OCI-LY1 (cell line): ENCODE results near the gene KRTAP5-8.

ENCODE experiments used
- H2AFZ ChIP-seq: fragments of 200-600 bp; sonication (generic), shearing (Covaris generic); 2 replicates; pipeline ENCODE4 v1.6.0; 2014; ENCODE audit warnings: antibody characterized with exemption, mild to moderate bottlenecking, low read length
- H3F3A ChIP-seq: fragments of 200-600 bp; sonication (generic), shearing (Covaris generic); 2 replicates; pipeline ENCODE4 v1.6.0; 2014; ENCODE audit warnings: mild to moderate bottlenecking, antibody characterized with exemption, low read length, moderate library complexity; ENCODE audit not compliant: insufficient read depth
- H3K27ac ChIP-seq: fragments of 200-600 bp; sonication (generic); 2 replicates; pipeline ENCODE4 v1.5.1; 2014; ENCODE audit warnings: low read length, mixed run types, mild to moderate bottlenecking, low read depth; ENCODE audit not compliant: poor library complexity, severe bottlenecking
- H3K27me3 ChIP-seq: fragments of 200-600 bp; sonication (generic); 2 replicates; pipeline ENCODE4 v1.6.0; 2014; ENCODE audit warnings: antibody characterized with exemption, mild to moderate bottlenecking, low read length, moderate library complexity; ENCODE audit not compliant: insufficient read depth
- H3K36me3 ChIP-seq: fragments of 200-600 bp; sonication (generic); 2 replicates; pipeline ENCODE4 v1.6.1; 2014; ENCODE audit warnings: mild to moderate bottlenecking, antibody characterized with exemption, low read length, moderate library complexity, mixed read lengths; ENCODE audit not compliant: insufficient read depth
- H3K4me1 ChIP-seq: fragments of 200-600 bp; sonication (generic); 2 replicates; pipeline ENCODE4 v1.5.1; 2014; ENCODE audit warnings: mild to moderate bottlenecking, low read length, moderate library complexity; ENCODE audit not compliant: insufficient read depth, severe bottlenecking
- H3K4me2 ChIP-seq: fragments of 200-600 bp; sonication (generic), shearing (Covaris generic); 2 replicates; pipeline ENCODE4 v1.6.1; 2014; ENCODE audit warnings: low read length
- H3K4me3 ChIP-seq: fragments of 200-600 bp; sonication (generic); 2 replicates; pipeline ENCODE4 v1.5.1; 2014; ENCODE audit warnings: low read length, low read depth, mild to moderate bottlenecking, mixed read lengths; ENCODE audit not compliant: poor library complexity, severe bottlenecking
- H3K79me2 ChIP-seq: fragments of 200-600 bp; shearing (Covaris generic); 2 replicates; pipeline ENCODE4 v1.6.1; 2016; ENCODE audit warnings: mixed run types, low read length, mixed read lengths; ENCODE audit not compliant: insufficient read depth
- H3K9ac ChIP-seq: fragments of 200-600 bp; sonication (generic), shearing (Covaris generic); 2 replicates; pipeline ENCODE4 v1.6.1; 2014; ENCODE audit warnings: mild to moderate bottlenecking, low read length, mixed read lengths
- H3K9me2 ChIP-seq: fragments of 200-600 bp; sonication (generic), shearing (Covaris generic); 2 replicates; pipeline ENCODE4 v1.6.1; 2014; ENCODE audit warnings: low read depth, mild to moderate bottlenecking, low read length, mixed read lengths
- H3K9me3 ChIP-seq: fragments of 200-600 bp; shearing (Covaris generic); 2 replicates; pipeline ENCODE4 v1.6.1; 2014; ENCODE audit warnings: low read length, mixed read lengths
- H4K20me1 ChIP-seq: fragments of 200-600 bp; sonication (generic), shearing (Covaris generic); 2 replicates; pipeline ENCODE4 v1.6.0; 2016; ENCODE audit warnings: mild to moderate bottlenecking, low read length; ENCODE audit not compliant: insufficient read depth
- EZH2 ChIP-seq: fragments of 200-600 bp; sonication (generic), shearing (Covaris generic); IDR thresholded peaks from 2 replicates; pipeline ENCODE4 v1.8.0; 2017; ENCODE audit warnings: borderline replicate concordance, mixed run types, mild to moderate bottlenecking, antibody characterized with exemption, low read length, moderate library complexity, mixed read lengths
- TF ChIP-seq, protein P1 (sequence below): fragments of 200-600 bp; sonication (generic), shearing (Covaris generic); IDR thresholded peaks from 2 replicates; pipeline ENCODE4 v1.5.1; 2017; ENCODE audit warnings: mild to moderate bottlenecking, antibody characterized with exemption, low read length, moderate library complexity, mixed read lengths

Gene KRTAP5-8

DNA sequence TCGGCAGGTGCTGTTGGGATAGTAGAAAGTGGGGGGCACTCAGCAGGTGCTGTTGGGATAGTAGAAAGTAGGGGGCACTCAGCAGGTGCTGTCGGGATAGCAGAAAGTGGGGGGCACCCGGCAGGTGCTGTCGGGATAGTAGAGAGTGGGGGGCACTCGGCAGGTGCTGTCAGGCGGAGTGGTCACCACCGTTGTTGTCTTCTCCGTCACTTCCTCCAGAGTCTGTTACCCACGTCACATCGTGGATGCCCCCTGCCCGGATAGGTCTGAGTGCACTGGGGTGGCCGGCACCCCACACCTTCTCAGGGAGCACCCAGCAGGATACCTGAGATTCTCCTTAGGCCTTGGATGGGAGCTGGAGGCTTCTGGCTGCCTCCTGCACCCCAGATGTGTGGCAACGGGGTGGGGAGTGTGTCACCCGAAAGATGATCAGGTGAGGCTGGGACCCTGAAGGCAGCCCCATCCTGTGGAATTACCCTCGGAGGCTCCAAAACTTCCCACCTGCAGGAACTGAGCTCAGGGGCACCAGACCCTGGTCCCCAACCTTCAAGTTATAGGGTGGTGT is 34.9 kb upstream of the KRTAP5-8 start:
- no peaks in the 10 kb centered on the region for H3K27me3 ChIP-seq
- H3K9me2 ChIP-seq: no peaks in the 10 kb centered on the region
- no peak overlapping the region for H3K9ac ChIP-seq
- TF ChIP-seq EZH2: no peak
- TF ChIP-seq, protein P1, sequence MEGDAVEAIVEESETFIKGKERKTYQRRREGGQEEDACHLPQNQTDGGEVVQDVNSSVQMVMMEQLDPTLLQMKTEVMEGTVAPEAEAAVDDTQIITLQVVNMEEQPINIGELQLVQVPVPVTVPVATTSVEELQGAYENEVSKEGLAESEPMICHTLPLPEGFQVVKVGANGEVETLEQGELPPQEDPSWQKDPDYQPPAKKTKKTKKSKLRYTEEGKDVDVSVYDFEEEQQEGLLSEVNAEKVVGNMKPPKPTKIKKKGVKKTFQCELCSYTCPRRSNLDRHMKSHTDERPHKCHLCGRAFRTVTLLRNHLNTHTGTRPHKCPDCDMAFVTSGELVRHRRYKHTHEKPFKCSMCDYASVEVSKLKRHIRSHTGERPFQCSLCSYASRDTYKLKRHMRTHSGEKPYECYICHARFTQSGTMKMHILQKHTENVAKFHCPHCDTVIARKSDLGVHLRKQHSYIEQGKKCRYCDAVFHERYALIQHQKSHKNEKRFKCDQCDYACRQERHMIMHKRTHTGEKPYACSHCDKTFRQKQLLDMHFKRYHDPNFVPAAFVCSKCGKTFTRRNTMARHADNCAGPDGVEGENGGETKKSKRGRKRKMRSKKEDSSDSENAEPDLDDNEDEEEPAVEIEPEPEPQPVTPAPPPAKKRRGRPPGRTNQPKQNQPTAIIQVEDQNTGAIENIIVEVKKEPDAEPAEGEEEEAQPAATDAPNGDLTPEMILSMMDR: no peak
- H4K20me1 ChIP-seq: no peaks in the 10 kb centered on the region
- no peaks in the 10 kb centered on the region for H3K79me2 ChIP-seq
- H3K4me1 ChIP-seq: no peaks in the 10 kb centered on the region
- no peak overlapping the region for H3K4me3 ChIP-seq
- no peak overlapping the region for H3K4me2 ChIP-seq
- no peaks in the 10 kb centered on the region for H3F3A ChIP-seq
- no peak overlapping the region for H3K27ac ChIP-seq
- no peaks in the 10 kb centered on the region for H3K9me3 ChIP-seq
- no peak overlapping the region for H2AFZ ChIP-seq
- peaks cover 24% of the 10 kb centered on the region for H3K36me3 ChIP-seq

DNA sequence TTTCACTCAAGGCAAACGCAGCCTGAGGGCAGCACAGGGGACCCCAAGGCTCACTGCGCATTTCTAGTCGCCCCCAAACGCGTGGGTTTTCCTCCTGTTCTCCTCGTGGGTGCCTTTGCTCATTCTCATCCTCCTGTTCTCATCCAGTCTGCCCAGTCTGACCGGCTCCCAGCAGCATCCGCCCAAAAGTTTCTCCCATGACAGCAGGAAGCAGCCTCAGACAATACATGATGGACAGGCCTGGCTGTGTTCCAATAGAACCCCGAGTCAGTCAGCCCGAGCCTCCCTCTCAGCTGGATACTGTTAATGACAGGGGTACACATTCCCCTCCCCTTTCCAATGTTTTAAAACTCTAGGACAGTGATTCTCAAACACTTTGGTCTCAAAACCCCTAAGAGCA is 33.3 kb upstream of the KRTAP5-8 start:
- Histone ChIP-seq H3K79me2 (no peaks in the 10 kb centered on the region), H3K9ac (no peak overlapping the region), H2AFZ (no peak overlapping the region), H3K4me2 (no peak overlapping the region), H3K4me3 (no peak overlapping the region), H3K27ac (no peak overlapping the region), H3K4me1 (no peaks in the 10 kb centered on the region), H4K20me1 (no peaks in the 10 kb centered on the region), H3K9me2 (no peaks in the 10 kb centered on the region), H3K27me3 (no peaks in the 10 kb centered on the region), H3K36me3 (peaks cover 8% of the 10 kb centered on the region), H3F3A (no peaks in the 10 kb centered on the region), H3K9me3 (0 out of 2 replicates have a peak, but pooled peaks cover 4% of the 10 kb centered on the region)
- TF ChIP-seq, protein P1: no peak
- TF ChIP-seq EZH2: no peak

DNA sequence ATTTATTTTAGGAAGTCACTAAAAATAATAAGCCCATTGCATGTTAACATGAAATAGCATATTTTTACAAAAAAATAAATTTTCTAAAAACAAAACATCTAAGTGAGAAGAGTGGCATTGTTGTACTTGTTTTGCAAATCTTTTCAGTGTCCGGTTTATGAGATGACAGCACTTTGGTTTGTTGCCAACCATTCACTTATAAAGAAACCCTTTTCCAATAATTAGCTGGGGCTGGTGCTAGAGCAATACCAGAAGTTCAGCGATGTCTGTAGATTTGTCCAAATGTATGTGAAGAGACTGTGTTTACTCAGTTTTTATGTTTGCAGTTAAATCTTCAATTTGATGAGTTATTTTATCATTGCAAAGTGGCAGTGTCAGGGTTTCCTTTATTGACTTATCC is 32.8 kb upstream of the KRTAP5-8 start:
- peaks cover 8% of the 10 kb centered on the region; the same call in 1 of the 2 replicates for H3K9me3 ChIP-seq
- no peaks in the 10 kb centered on the region for H3F3A ChIP-seq
- no peaks in the 10 kb centered on the region for H4K20me1 ChIP-seq
- peaks cover 4% of the 10 kb centered on the region; the same call in 1 of the 2 replicates for H3K36me3 ChIP-seq
- H3K27me3 ChIP-seq: no peaks in the 10 kb centered on the region
- TF ChIP-seq, protein P1: no peak
- TF ChIP-seq EZH2: no peak
- H3K79me2 ChIP-seq: no peaks in the 10 kb centered on the region
- H3K27ac ChIP-seq: no peak overlapping the region
- no peaks in the 10 kb centered on the region for H3K4me1 ChIP-seq
- no peak overlapping the region for H3K4me3 ChIP-seq
- H3K9ac ChIP-seq: no peak overlapping the region
- H3K4me2 ChIP-seq: no peak overlapping the region
- no peak overlapping the region for H2AFZ ChIP-seq
- no peaks in the 10 kb centered on the region for H3K9me2 ChIP-seq
